ENCODE data around the gene TXNDC2.
A peak's percentile ranks its signal among the peaks of the same experiment; 100 is the strongest.
"Not testable (repeated sequence)": the region's sequence is repeated elsewhere in the genome, so short reads cannot be mapped to it uniquely, and the experiment has no call there.

TXNDC2 gene

GRCh38 chr18:9885170-9886004 lies at the start of gene TXNDC2:
TXNDC2 (plus strand) TSS chr18:9885973; CDS start chr18:9886681, 708 bp downstream.
- no peak for DNase-seq

DNA sequence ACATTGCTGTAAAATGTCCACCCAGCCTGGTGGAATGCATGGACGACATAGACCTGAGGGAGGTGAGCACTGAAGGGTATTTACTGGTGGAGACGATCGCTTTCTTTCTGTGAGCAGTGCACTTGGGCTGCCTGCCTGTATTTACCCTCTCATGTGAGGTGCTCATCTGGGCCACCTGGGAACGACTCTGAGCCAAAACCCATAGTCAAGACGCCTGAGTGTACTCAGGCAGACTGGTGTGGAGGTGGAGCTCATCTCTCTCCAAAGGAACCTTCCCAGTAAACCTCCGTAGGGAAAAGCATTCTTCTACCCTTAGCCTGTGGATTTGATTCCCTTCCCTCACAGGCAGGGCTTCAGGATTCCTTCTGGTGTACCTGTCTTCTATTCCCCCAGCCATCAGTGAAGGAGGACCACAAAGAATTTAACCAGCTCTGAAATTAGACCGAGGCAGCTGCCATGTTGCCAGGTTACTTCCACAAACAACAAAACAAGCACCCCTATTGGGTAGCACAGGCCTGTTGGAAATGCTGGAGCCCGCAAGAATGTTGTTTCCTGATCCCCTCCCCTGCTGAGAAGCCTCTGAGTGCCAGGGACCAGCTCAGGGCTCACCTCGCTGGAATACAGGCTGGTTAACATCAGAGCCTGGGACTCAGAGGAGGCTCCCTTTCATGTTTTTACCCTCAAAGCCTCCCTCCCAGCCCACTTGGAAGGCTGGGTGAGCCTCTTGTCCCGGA lies 47.5 kb upstream of the TXNDC2 start:
- no peak for DNase-seq

DNA sequence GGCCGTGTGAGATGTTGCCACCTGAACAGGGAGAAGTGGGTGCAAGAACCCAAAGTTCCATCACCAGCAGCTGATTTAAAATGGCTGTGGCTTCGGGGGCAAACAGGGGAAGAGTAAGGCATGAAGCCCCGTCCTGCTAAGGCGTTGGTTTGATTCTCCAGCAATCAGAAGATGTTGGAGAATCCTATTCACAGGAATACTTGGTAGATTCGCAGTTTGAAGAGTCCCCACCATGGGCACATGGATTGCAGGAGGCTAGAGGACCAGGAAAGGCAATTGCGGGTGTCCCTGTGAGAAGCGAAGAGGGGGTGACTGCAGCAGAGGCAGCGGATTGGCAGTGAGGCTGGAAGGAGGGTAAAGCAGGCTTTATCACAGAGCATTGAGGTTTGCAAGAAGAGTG lies 46.6 kb upstream of the TXNDC2 start:
- DNase-seq: no peak

DNA sequence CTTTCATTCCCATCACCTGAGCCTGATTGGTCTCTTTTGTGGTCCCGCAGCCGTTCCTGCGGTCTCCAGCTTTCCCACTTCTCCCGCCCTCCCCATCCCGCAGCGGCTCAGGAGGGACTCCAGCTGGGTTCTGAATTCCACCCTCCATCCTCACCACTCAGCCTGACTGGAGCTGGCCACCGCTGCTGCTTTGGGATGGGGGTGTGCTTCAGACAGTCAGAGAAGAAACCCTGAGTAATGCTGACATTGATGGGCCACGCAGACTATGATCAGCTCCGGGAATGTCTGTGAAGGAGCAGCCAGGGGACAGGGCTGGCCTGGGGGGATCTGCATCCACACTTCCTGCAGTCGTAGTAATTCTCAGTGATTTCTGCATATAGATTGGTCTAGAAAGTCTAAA lies 45.9 kb upstream of the TXNDC2 start:
- DNase-seq: no peak

DNA sequence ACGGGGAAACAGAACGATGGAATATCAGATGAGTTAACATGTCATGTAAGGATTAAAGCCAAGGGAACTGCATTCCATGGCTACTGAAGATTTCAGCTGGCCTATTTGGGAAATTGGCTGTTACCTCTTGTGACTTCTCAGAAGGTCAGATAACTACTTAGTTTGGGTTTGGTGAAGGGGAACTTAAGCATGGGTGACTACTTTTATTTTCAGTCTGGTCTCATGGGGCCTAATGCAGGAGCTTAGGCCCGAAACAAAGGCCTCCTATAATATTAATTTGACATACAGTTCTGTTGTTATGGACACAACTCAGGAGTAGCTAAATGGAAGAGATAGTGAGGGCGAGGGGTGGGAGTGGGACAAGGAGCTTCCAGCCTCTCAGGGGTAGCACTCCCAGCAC lies 44.0 kb upstream of the TXNDC2 start:
- DNase-seq: no peak

DNA sequence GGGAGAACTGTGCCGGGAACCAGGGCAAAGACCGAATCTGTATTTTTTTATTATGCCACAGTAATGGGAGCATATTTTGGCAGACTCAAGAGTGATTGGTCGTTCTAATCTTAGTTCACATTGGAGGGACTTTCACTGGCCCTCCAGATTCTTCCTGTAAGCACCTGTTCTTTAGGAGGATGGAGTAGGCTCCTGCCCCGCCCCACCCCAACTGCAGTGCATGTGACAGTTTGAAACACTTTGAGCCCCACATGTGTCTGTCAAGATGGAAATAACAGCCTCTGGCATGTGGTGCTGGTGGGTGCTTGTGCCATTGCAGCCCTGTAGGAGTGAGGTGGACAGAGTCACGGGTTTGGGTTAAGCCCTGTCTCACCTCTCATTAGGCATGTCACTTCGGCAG lies 43.3 kb upstream of the TXNDC2 start:
- no peak for DNase-seq

GRCh38 chr18:9845256-9845655 lies 40.5 kb upstream of the TXNDC2 start:
- no peak for DNase-seq

GRCh38 chr18:9846162-9846925 lies 39.4 kb upstream of the TXNDC2 start:
- DNase-seq: peak; percentile 15

DNA sequence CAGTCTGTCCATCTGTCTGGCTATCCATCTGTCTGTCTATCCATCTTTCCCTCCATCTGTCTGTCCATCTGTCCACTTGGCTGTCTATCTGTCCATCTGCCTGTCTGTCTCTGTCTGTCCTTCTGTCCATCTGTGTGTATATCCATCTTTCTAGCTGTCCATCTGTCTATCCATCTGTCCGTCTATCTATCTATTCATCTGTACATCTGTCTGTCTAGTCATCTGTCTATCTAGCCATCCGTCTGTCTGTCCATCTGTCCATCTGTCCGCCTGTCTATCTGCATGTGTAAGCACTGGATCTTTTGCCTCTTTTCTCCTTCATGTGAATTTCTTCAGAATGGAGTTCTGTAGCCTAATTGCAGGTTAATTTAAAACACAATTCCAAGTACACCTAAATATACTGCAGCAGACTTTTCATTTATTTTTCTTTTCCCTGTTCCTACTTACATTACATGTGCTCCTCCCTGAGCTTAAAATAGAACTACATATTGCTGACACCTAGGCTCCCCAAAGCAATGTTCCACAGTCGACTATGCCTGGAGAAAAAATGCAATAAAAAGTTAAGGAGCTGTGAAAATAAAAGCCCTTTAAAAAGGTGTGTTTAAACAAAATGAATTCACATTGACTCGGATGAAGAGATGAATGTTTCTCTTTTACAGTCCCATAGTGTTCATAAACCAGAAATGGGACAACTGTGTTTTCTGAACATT lies 37.4 kb upstream of the TXNDC2 start:
- no peak for DNase-seq

DNA sequence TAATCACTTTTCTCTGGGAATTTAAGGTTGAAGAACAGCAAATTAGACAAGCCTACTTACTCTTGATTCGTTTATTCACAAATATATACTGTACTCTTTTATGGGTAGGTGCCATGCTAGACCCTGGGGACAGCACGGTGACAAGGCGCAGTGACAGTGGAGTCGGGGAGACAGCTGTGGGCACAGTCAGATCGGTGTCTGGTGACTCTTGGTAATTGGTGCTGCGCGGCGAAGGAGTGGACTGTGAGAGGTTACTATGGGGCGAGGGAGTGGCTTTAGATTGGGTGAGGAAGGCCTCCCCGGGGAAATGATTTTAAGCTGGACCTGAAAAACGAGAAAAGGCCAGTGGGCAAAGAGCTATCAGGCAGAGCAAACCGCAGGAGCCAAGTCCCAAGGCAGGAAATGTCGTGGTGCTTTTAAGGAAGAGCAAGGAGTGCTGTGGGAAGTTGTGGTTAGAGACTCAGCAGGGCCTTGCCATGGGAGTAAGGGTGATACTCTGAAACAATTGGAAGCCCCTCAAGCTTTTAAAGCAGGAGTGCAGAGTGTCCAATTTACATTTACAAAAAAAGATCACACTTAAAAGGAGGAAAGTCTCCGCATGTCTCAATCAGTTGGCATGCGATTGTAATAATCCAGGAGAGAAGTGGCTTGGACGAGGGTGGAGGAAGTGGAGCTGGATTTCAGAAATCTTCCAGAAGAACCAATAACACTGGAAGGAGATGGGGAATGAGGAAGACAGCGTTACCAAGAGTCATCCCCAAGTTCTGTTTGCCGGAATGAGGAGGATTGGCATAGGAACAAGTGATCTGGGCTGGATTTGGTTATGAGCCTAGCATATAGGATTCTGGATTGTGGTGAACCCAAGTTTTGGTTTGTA lies 36.1 kb upstream of the TXNDC2 start:
- DNase-seq: no peak

DNA sequence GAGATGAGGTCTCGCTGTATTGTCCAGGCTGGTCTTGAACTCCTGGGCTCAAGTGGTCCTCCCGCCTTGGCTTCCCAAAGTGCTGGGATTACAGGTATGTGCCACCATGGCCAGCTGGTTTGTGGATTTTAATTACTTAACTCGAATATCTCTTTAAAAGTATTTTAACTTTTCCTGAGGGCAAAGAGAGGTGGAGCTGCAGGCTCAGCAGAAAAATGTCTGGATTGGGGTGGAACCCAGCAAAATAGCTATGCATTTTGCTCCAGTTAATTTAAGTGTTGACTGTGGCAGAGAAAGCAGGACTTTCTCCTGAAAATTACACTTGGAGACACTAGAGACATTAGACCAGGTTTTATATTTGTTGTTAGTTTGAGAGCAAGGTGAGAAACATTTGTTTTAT lies 35.5 kb upstream of the TXNDC2 start:
- no peak for DNase-seq

DNA sequence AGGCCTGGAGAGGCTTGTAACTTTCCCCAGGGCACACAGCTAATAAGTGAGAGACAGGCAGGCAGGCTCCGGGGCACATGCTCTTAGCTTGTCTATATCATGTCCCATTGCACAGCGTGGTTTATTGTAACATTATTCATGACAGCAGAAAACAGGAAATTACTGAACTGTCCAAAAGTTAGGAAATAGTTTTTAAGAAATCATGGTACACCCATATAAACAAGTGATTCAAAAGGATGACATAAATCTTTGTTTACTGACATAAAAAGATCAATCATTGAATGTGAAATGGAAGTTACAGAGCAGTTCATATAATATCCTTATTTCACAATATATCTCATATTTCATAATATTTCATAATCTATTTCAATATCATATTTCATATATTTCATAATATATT lies 34.3 kb upstream of the TXNDC2 start:
- no peak for DNase-seq

- DNase-seq: no peak
These were observed 33.3 kb upstream of the TXNDC2 start for GRCh38 chr18:9852266-9853081.

GRCh38 chr18:9854801-9855676 lies 30.7 kb upstream of the TXNDC2 start:
- no peak for DNase-seq

- DNase-seq: peak; percentile 34
These were observed 30.1 kb upstream of the TXNDC2 start for GRCh38 chr18:9855681-9856080.

- no peak for DNase-seq
These were observed 29.7 kb upstream of the TXNDC2 start for GRCh38 chr18:9856092-9856491.

DNA sequence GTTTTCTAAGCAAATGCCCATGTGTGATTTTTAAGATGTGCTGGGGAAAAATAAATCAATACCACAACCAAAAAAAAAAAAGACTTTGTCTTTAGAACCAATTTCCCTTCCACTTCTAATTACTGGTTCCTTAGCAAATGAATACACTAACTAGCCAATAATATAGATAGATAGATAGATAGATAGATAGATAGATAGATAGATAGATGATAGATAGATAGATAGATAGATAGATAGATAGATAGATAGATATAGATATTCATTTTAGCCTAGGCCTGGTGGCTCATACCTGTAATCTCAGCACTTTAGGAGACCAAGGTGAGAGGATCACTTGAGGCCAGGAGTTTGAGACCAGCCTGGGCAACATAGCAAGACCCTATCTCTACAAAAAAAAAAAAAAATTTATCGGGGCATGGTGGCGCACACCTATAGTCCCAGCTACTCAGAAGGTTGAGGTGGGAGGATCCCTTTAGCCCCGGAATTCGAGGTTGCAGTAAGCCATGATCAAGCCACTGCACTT lies 28.2 kb upstream of the TXNDC2 start:
- DNase-seq: not testable (repeated sequence)

- DNase-seq: no peak
These were observed 27.1 kb upstream of the TXNDC2 start for GRCh38 chr18:9858642-9859041.

GRCh38 chr18:9859232-9859631 lies 26.5 kb upstream of the TXNDC2 start:
- DNase-seq: no peak

DNA sequence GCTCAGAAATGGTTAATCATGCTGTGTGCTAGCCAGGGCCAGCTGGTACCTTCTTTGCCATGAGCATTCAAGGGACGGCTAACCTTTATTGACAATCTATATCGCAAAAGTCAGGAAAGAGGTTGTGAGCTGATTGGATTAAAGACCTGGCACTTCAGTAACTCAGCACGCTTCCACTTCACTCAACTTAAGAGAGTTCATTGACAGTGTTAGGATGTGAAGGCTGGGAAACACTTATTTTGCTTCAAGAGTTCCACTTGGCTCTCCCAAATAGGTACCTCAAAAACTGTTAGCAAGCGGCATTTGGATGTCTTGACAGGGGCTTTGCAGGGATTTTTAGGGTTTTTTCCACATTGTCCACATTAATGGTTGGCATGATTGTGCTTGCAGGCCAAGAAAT lies 25.1 kb upstream of the TXNDC2 start:
- no peak for DNase-seq
